H1 (cell line): ENCODE measurements around the gene CIAO3. TPM values are rescaled to one million over a fixed set of nuclear protein-coding genes. Genes with fewer than 3 reads are reported as not detected.

Experiments used
- CTCF ChIA-PET: fragments of 300-600 bp; sonication (Branson Sonifier 250); formaldehyde crosslinking; loops from one replicate; lab custom pipeline; 2021; ENCODE audit not compliant: partially characterized antibody; lab: Charles Lee
- POLR2A ChIA-PET: fragments of 300-600 bp; sonication (Branson Sonifier 250); formaldehyde crosslinking; loops from one replicate; lab custom pipeline; 2021; ENCODE audit warnings: inconsistent platforms; ENCODE audit not compliant: partially characterized antibody; lab: Charles Lee
- DNase-seq, 2 experiments: peaks; one replicate each; pipeline versions ENCODE4 v3.0.0 to v3.0.0-alpha.2; 2010 to 2022; ENCODE audit warnings: low spot score in 2 of 2, low read depth in 1 of 2, mixed read lengths in 1 of 2
- FAIRE-seq: peaks from 2 replicates; lab custom pipeline; 2011; peaks lifted over from hg19 to GRCh38; lab: Jason Lieb, UNC
- H2AFZ ChIP-seq: 2 replicates; pipeline ENCODE4 v1.8.1; 2012; ENCODE audit warnings: low read length, inconsistent platforms
- H2AK5ac ChIP-seq: 2 replicates; pipeline ENCODE4 v1.6.1; 2013; ENCODE audit warnings: low read depth, low read length
- H2BK120ac ChIP-seq: replicated peaks from 2 replicates; pipeline ENCODE3; 2013; ENCODE audit warnings: low read depth, low read length, inconsistent platforms
- H2BK12ac ChIP-seq: 2 replicates; pipeline ENCODE4 v1.6.1; 2013; ENCODE audit warnings: low read depth, low read length
- H2BK15ac ChIP-seq: 2 replicates; pipeline ENCODE4 v1.6.1; 2013; ENCODE audit warnings: low read length
- H2BK20ac ChIP-seq: 2 replicates; pipeline ENCODE4 v1.6.1; 2013; ENCODE audit warnings: low read length
- H2BK5ac ChIP-seq: 2 replicates; pipeline ENCODE4 v1.6.1; 2013; ENCODE audit warnings: low read depth, low read length
- H3K14ac ChIP-seq: 2 replicates; pipeline ENCODE4 v1.6.1; 2013; ENCODE audit warnings: inconsistent platforms; ENCODE audit not compliant: insufficient read length
- H3K18ac ChIP-seq: 2 replicates; pipeline ENCODE4 v1.6.1; 2013; ENCODE audit warnings: low read length; ENCODE audit errors: extremely low read depth
- H3K23ac ChIP-seq: 2 replicates; pipeline ENCODE4 v1.6.1; 2013; ENCODE audit warnings: inconsistent platforms; ENCODE audit not compliant: insufficient read length
- H3K23me2 ChIP-seq: 2 replicates; pipeline ENCODE4 v1.6.1; 2013; ENCODE audit warnings: low read depth, low read length
- H3K27ac ChIP-seq: 2 replicates; pipeline ENCODE4 v1.6.1; 2011; ENCODE audit warnings: low read depth, low read length, inconsistent platforms
- H3K27me3 ChIP-seq, 4 experiments: replicated peaks in 1 of 4; 1 replicate in 1 of 4; 2 replicates in 3 of 4; pipeline versions ENCODE4 v1.6.1 to v1.8.1; 2011 to 2013; ENCODE audit warnings: low read length in 3 of 4, mild to moderate bottlenecking in 3 of 4, inconsistent platforms in 2 of 4, mixed read lengths in 2 of 4, moderate library complexity in 1 of 4; ENCODE audit not compliant: control insufficient read depth in 3 of 4, insufficient read depth in 3 of 4; ENCODE audit errors: extremely low read depth in 1 of 4
- H3K36me3 ChIP-seq, 4 experiments: 2 replicates each; pipeline versions ENCODE4 v1.6.1 to v1.8.1; 2011 to 2013; ENCODE audit warnings: mild to moderate bottlenecking in 4 of 4, low read length in 3 of 4, moderate library complexity in 2 of 4, control low read depth in 1 of 4, inconsistent platforms in 1 of 4; ENCODE audit not compliant: insufficient read depth in 4 of 4, control insufficient read depth in 2 of 4
- H3K4ac ChIP-seq: replicated peaks from 2 replicates; pipeline ENCODE3; 2013; ENCODE audit warnings: low read length, low read depth, mixed read lengths, inconsistent platforms; ENCODE audit not compliant: insufficient read length
- H3K4me1 ChIP-seq, 4 experiments: replicated peaks in 1 of 4; 1 replicate in 1 of 4; 2 replicates in 3 of 4; pipeline versions ENCODE4 v1.6.1 to v1.8.1; 2011 to 2013; ENCODE audit warnings: low read length in 3 of 4, inconsistent platforms in 2 of 4, mixed read lengths in 1 of 4; ENCODE audit not compliant: insufficient read depth in 4 of 4, control insufficient read depth in 3 of 4
- H3K4me2 ChIP-seq, 2 experiments: 2 replicates each; pipeline versions ENCODE4 v1.6.1 to v1.8.1; 2011 to 2013; ENCODE audit warnings: low read depth in 2 of 2, low read length in 2 of 2, control low read depth in 1 of 2, inconsistent platforms in 1 of 2, mild to moderate bottlenecking in 1 of 2; ENCODE audit not compliant: insufficient read depth in 1 of 2
- H3K4me3 ChIP-seq, 4 experiments: fragments of 200-600, 300-600 bp in 1 of 4; sonication (generic), shearing (Covaris generic), sonication (Bioruptor Twin) in 1 of 4; 2 replicates each; pipeline versions ENCODE4 v1.5.1 to v1.8.1; 2011 to 2016; ENCODE audit warnings: low read length in 4 of 4, low read depth in 3 of 4, control low read depth in 2 of 4, inconsistent platforms in 2 of 4, mild to moderate bottlenecking in 2 of 4, mixed read lengths in 1 of 4, moderate library complexity in 1 of 4; ENCODE audit not compliant: insufficient read depth in 2 of 4; ENCODE audit errors: extremely low read depth in 1 of 4
- H3K56ac ChIP-seq: replicated peaks from 2 replicates; pipeline ENCODE3; 2013; ENCODE audit warnings: low read depth, mild to moderate bottlenecking, mixed read lengths, low read length, inconsistent platforms; ENCODE audit not compliant: insufficient read length
- H3K79me1 ChIP-seq: 2 replicates; pipeline ENCODE4 v1.6.1; 2013; ENCODE audit warnings: low read depth, low read length, control low read depth
- H3K79me2 ChIP-seq, 2 experiments: 2 replicates each; pipeline versions ENCODE4 v1.6.1 to v1.8.1; 2012 to 2013; ENCODE audit warnings: low read length in 2 of 2, mild to moderate bottlenecking in 2 of 2, inconsistent platforms in 1 of 2; ENCODE audit not compliant: insufficient read depth in 2 of 2, control insufficient read depth in 1 of 2
- H3K9ac ChIP-seq, 4 experiments: replicated peaks in 1 of 4; 1 replicate in 1 of 4; 2 replicates in 3 of 4; pipeline versions ENCODE4 v1.6.1 to v1.8.1; 2011 to 2013; ENCODE audit warnings: low read depth in 3 of 4, low read length in 3 of 4, control low read depth in 2 of 4, mild to moderate bottlenecking in 2 of 4, moderate library complexity in 2 of 4, inconsistent platforms in 1 of 4; ENCODE audit errors: extremely low read depth in 1 of 4
- H3K9me3 ChIP-seq, 2 experiments: 2 replicates each; pipeline versions ENCODE4 v1.6.1 to v1.8.1; 2012 to 2013; ENCODE audit warnings: mild to moderate bottlenecking in 2 of 2, moderate library complexity in 2 of 2, control low read depth in 1 of 2, inconsistent platforms in 1 of 2, low read depth in 1 of 2, low read length in 1 of 2, mixed read lengths in 1 of 2; ENCODE audit not compliant: insufficient read depth in 2 of 2
- H4K20me1 ChIP-seq, 2 experiments: replicated peaks in 1 of 2; 2 replicates each; pipeline versions ENCODE3 to v1.8.1; 2011 to 2013; ENCODE audit warnings: inconsistent platforms in 2 of 2, low read length in 2 of 2, mild to moderate bottlenecking in 1 of 2; ENCODE audit not compliant: insufficient read depth in 2 of 2, control insufficient read depth in 1 of 2
- H4K5ac ChIP-seq: 2 replicates; pipeline ENCODE4 v1.6.1; 2013; ENCODE audit warnings: low read length, low read depth, mixed read lengths, inconsistent platforms; ENCODE audit not compliant: insufficient read length
- H4K8ac ChIP-seq: 2 replicates; pipeline ENCODE4 v1.8.0; 2013; ENCODE audit warnings: mild to moderate bottlenecking, moderate library complexity, low read length, inconsistent platforms; ENCODE audit not compliant: insufficient read depth; ENCODE audit errors: extremely low read depth
- H4K91ac ChIP-seq: replicated peaks from 2 replicates; pipeline ENCODE3; 2013; ENCODE audit warnings: low read length, mixed read lengths, inconsistent platforms; ENCODE audit not compliant: insufficient read length
- CBX5 ChIP-seq: fragments of 300-800, 300-1000 bp; sonication (generic); IDR thresholded peaks from 2 replicates; pipeline ENCODE4 v1.7.1; 2016; ENCODE audit warnings: antibody characterized with exemption, low read length, low read depth
- CTBP2 ChIP-seq: IDR thresholded peaks from 2 replicates; pipeline ENCODE4 v1.7.0; 2011; ENCODE audit warnings: borderline replicate concordance, mild to moderate bottlenecking, moderate library complexity, mixed read lengths, low read length; ENCODE audit not compliant: insufficient read depth, insufficient read length
- EZH2 ChIP-seq: fragments of 200-600 bp; sonication (generic); IDR thresholded peaks from 2 replicates; pipeline ENCODE4 v1.7.1; 2012; ENCODE audit warnings: low read depth, mild to moderate bottlenecking, moderate library complexity, low read length, inconsistent platforms; ENCODE audit not compliant: severe bottlenecking
- GTF2F1 ChIP-seq: IDR thresholded peaks from 2 replicates; pipeline ENCODE4 v1.6.1; 2012; ENCODE audit warnings: low read depth, low read length, improper control_type of control experiment, borderline replicate concordance
- SRF ChIP-seq: IDR thresholded peaks from 2 replicates; pipeline ENCODE4 v1.6.1; 2011; ENCODE audit warnings: mild to moderate bottlenecking, low read depth, low read length, moderate library complexity
- WGBS, 2 experiments: shearing (Covaris generic) in 1 of 2; methylation state at CpG; one replicate each; pipeline versions ENCODE4 v1.1.6 to v1.1.7; 2013 to 2015; ENCODE audit warnings: low lambda C conversion rate in 2 of 2, mixed read lengths in 2 of 2, inconsistent platforms in 1 of 2, low coverage in 1 of 2, missing lambda C conversion rate in 1 of 2; ENCODE audit not compliant: insufficient replicate concordance in 2 of 2, insufficient coverage in 1 of 2, insufficient read length in 1 of 2; ENCODE audit errors: extremely low coverage in 1 of 2, missing lambda C conversion rate in 1 of 2; 5-methylcytosine and 5-hydroxymethylcytosine counted together
- polyA plus RNA-seq, 7 experiments: library from polyadenylated mRNA; depleted of rRNA in 3 of 7; stranded (reverse) in 5 of 7; unstranded in 2 of 7; fragments of >200 nt in 5 of 7; fragments of 200-250 nt in 2 of 7; gene quantifications; 1 replicate in 5 of 7; 2 replicates in 1 of 7; 4 replicates in 1 of 7; pipeline versions ENCODE4 v1.2.1 to v1.2.3, GENCODE V29; 2011 to 2013; ENCODE audit warnings: missing spikeins in 2 of 7, mixed read lengths in 2 of 7
- total RNA-seq: library from RNA; stranded (reverse); fragmentation: NEBNext Ultra II Directional; extraction: Animal tissue kit (Norgen Biotek cat#: 25700); gene quantifications from 2 replicates; pipeline ENCODE4 v1.2.1, GENCODE V29; 2021

The CIAO3 gene
- total and polyA plus RNA-seq, 2 of the 8 experiments (the other 6 are each of a cell fraction or from before 2014, with no cell fraction given) = 20.0 to 20.4 TPM

GRCh38 chr16:718389-718788, 22.4 kb downstream of the CIAO3 start:
- Histone ChIP-seq H4K8ac (peak overlapping the region; percentile 35; the same call in 1 of the 2 replicates), H3K23ac (no peak overlapping the region), H3K23me2 (peaks cover 19% of the 10 kb centered on the region; the same call in 1 of the 2 replicates), H2BK5ac (no peak overlapping the region), H3K14ac (no peak overlapping the region), H3K79me2 (no peaks in the 10 kb centered on the region), H3K4ac (no peak overlapping the region)
- 86% methylated on average over 9 of the region's 9 CpGs; no CpG with 5 or more reads in 1 of the 2 experiments for WGBS, 2 experiments
- no peak for TF ChIP-seq EZH2
- no peak for TF ChIP-seq CBX5
- no peak for TF ChIP-seq GTF2F1
- TF ChIP-seq SRF = no peak
- no peak for TF ChIP-seq CTBP2
- TF ChIP-seq, all 59 proteins: peak for 0
- no peak overlapping the region for H2AK5ac ChIP-seq
- no peak overlapping the region for H3K4me2 ChIP-seq
- peaks cover 0 to 41% (median 24%) of the 10 kb centered on the region in 4 experiments; a peak in 6 of 7 replicates for H3K27me3 ChIP-seq
- no peak overlapping the region; the same call in 1 of the 2 replicates for H2BK15ac ChIP-seq
- H4K5ac ChIP-seq = no peak overlapping the region
- no peak overlapping the region; the same call in 1 of the 2 replicates for H3K27ac ChIP-seq
- no peaks in the 10 kb centered on the region for H3K79me1 ChIP-seq
- no peak overlapping the region for H2BK12ac ChIP-seq
- POLR2A ChIA-PET = interaction anchor here (1.1 to 23.0 kb wide), 4 partner anchors 2 to 83 kb away, joined by 5 to 353 read pairs (median 204); partner anchors contain the start of genes ANTKMT, CCDC78, CIAO3 and GNG13
- no peak overlapping the region for H3K18ac ChIP-seq
- H2AFZ ChIP-seq = no peak overlapping the region
- CTCF ChIA-PET = interaction anchor here (32.4 to 35.8 kb wide), 3 partner anchors 1 to 66 kb away, joined by 424 to 977 read pairs (median 977); partner anchors contain the start of genes ANTKMT, CCDC78, CHTF18 and CIAO3
- no peak for DNase-seq
- H2BK20ac ChIP-seq = no peak overlapping the region
- H3K56ac ChIP-seq = no peak overlapping the region
- no peak overlapping the region for H3K4me3 ChIP-seq
- no peaks in the 10 kb centered on the region; a peak in 1 of 4 replicates for H3K9me3 ChIP-seq
- peaks cover 6 to 18% of the 10 kb centered on the region in 2 experiments for H4K20me1 ChIP-seq
- H3K4me1 ChIP-seq = peaks cover 0 to 29% (median 19%) of the 10 kb centered on the region in 4 experiments; a peak in 5 of 7 replicates
- peaks cover 0 to 6% (median 0%) of the 10 kb centered on the region in 4 experiments; a peak in 1 of 8 replicates for H3K36me3 ChIP-seq
- H2BK120ac ChIP-seq = no peak overlapping the region
- H3K9ac ChIP-seq = no peak overlapping the region
- no peak for FAIRE-seq
- no peak overlapping the region for H4K91ac ChIP-seq
